MCF 10A (cell line): ENCODE data around the gene LRMDA. TPM values are rescaled to one million over a fixed set of nuclear protein-coding genes. Genes with fewer than 3 reads are reported as not detected.

Experiments used
- BruUV-seq: library from RNA; stranded (reverse); fragments of 400-500 nt; replicated peaks from 2 replicates; lab custom pipeline; 2021; lab: Mats Ljungman, UMichigan
- CTCF ChIA-PET: fragments of 300-600 bp; sonication (Branson Sonifier 250); formaldehyde crosslinking; extraction: SDS; loops from one replicate; lab custom pipeline; 2021; ENCODE audit warnings: antibody characterized with exemption, inconsistent platforms; lab: Yijun Ruan, JAX
- POLR2A ChIA-PET: fragments of 300-600, 350-650 bp; sonication (Branson Sonifier 250); formaldehyde crosslinking; extraction: SDS; loops from one replicate; lab custom pipeline; 2020; ENCODE audit warnings: antibody characterized with exemption, inconsistent platforms; lab: Yijun Ruan, JAX
- DNase-seq: peaks from one replicate; pipeline ENCODE4 v3.0.0-alpha.2; 2018; ENCODE audit not compliant: unreplicated experiment
- H3K27ac Mint-ChIP-seq: one replicate; pipeline ENCODE4 v1.8.0; 2022; ENCODE audit warnings: mild to moderate bottlenecking, low read depth, mixed read lengths; ENCODE audit not compliant: unreplicated experiment
- H3K27me3 Mint-ChIP-seq: one replicate; pipeline ENCODE4 v1.8.0; 2022; ENCODE audit warnings: mixed read lengths; ENCODE audit not compliant: insufficient read depth, unreplicated experiment
- H3K36me3 Mint-ChIP-seq: one replicate; pipeline ENCODE4 v1.8.0; 2022; ENCODE audit warnings: mild to moderate bottlenecking, moderate library complexity, mixed read lengths; ENCODE audit not compliant: insufficient read depth, unreplicated experiment
- H3K4me1 Mint-ChIP-seq: one replicate; pipeline ENCODE4 v1.8.0; 2022; ENCODE audit warnings: mixed read lengths; ENCODE audit not compliant: insufficient read depth, unreplicated experiment
- H3K4me3 Mint-ChIP-seq: one replicate; pipeline ENCODE4 v1.8.0; 2022; ENCODE audit warnings: mild to moderate bottlenecking, moderate library complexity, mixed read lengths; ENCODE audit not compliant: unreplicated experiment
- H3K9me3 Mint-ChIP-seq: one replicate; pipeline ENCODE4 v1.8.0; 2022; ENCODE audit warnings: mixed read lengths; ENCODE audit not compliant: unreplicated experiment
- intact Hi-C: fragments of 100-400 bp; cut with micrococcal nuclease; formaldehyde crosslinking; loops from 2 replicates; pipeline ENCODE4 v1.14.1; 2022
- total RNA-seq: library from RNA; stranded (reverse); gene quantifications from 2 replicates; pipeline ENCODE4 v1.2.3, GENCODE V29; 2022
- TF ChIP-seq, protein P1 (sequence below): fragments of 200-600 bp; IDR thresholded peaks from one replicate; pipeline ENCODE4 v1.8.0; 2022; ENCODE audit warnings: antibody characterized with exemption, mild to moderate bottlenecking; ENCODE audit not compliant: unreplicated experiment

The LRMDA gene
- total RNA-seq, 1 experiment from 2014 or later = not detected

DNA sequence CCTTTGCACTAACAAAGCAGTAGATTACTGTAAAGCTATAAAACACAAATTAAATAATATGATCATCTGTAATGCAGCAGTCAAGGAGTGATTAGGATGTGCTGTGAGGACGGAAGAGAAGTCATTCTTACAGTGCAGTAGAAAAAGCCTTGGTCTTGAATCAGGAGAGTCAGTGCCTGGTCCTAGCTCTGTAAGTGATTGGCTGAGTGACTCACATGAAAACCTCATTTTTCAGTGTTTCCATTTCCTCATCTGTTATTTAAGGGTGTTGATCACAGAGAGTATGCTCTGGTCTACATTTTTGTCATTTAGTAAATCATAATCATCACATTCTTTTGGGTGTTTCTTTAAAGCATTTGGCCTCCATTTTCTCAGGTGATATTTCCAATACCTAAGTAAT is 717.8 kb downstream of the LRMDA start:
- CTCF ChIA-PET = no interaction called here
- H3K27me3 Mint-ChIP-seq = peaks cover 23% of the 10 kb centered on the region
- H3K9me3 Mint-ChIP-seq = peaks cover 7% of the 10 kb centered on the region
- POLR2A ChIA-PET = no interaction called here
- TF ChIP-seq, protein P1, sequence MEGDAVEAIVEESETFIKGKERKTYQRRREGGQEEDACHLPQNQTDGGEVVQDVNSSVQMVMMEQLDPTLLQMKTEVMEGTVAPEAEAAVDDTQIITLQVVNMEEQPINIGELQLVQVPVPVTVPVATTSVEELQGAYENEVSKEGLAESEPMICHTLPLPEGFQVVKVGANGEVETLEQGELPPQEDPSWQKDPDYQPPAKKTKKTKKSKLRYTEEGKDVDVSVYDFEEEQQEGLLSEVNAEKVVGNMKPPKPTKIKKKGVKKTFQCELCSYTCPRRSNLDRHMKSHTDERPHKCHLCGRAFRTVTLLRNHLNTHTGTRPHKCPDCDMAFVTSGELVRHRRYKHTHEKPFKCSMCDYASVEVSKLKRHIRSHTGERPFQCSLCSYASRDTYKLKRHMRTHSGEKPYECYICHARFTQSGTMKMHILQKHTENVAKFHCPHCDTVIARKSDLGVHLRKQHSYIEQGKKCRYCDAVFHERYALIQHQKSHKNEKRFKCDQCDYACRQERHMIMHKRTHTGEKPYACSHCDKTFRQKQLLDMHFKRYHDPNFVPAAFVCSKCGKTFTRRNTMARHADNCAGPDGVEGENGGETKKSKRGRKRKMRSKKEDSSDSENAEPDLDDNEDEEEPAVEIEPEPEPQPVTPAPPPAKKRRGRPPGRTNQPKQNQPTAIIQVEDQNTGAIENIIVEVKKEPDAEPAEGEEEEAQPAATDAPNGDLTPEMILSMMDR = no peak
- H3K4me3 Mint-ChIP-seq = no peak overlapping the region
- DNase-seq = no peak
- intact Hi-C loops = no loop called here
- H3K27ac Mint-ChIP-seq = no peak overlapping the region
- H3K4me1 Mint-ChIP-seq = no peaks in the 10 kb centered on the region
- H3K36me3 Mint-ChIP-seq = peaks cover 6% of the 10 kb centered on the region
- no TSS peak for BruUV-seq

DNA sequence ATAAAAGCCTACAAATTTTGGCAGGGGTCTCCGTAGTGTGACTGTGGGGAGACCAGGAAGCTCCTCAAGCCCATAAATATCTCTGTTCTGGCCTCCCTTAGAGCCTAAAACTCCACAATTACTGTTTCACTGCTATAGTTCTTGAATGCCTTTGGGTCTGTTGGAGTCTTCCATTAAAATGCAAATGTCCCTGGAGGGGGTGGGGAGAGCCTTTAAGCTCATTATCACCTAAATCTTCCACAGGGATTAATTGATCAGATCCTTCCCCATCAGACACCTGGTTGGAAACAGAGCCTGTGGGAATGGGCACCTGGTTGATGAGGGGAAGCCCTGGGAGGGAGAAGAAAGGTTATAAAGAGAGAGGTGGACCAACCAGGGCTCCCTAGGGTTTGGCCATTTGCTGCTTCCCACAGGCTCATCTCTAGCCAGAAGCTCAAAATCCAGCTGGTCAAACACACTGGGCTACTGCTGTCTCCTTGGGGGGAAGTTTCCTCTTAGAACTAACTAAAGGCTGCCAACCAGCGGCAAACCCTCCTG is 718.2 kb downstream of the LRMDA start:
- Mint-ChIP-seq H3K4me3 (no peak overlapping the region), H3K4me1 (no peaks in the 10 kb centered on the region), H3K9me3 (peaks cover 7% of the 10 kb centered on the region), H3K27ac (no peak overlapping the region), H3K36me3 (peaks cover 6% of the 10 kb centered on the region), H3K27me3 (peaks cover 28% of the 10 kb centered on the region)
- ChIA-PET CTCF (interaction anchor here (0.6 to 0.9 kb wide), 3 partner anchors 17 to 434 kb away, joined by 3 read pairs; no protein-coding TSS in a partner anchor), POLR2A (no interaction called here)
- BruUV-seq = no TSS peak
- intact Hi-C loops = no loop called here
- no peak for DNase-seq
- TF ChIP-seq, protein P1 = no peak

DNA sequence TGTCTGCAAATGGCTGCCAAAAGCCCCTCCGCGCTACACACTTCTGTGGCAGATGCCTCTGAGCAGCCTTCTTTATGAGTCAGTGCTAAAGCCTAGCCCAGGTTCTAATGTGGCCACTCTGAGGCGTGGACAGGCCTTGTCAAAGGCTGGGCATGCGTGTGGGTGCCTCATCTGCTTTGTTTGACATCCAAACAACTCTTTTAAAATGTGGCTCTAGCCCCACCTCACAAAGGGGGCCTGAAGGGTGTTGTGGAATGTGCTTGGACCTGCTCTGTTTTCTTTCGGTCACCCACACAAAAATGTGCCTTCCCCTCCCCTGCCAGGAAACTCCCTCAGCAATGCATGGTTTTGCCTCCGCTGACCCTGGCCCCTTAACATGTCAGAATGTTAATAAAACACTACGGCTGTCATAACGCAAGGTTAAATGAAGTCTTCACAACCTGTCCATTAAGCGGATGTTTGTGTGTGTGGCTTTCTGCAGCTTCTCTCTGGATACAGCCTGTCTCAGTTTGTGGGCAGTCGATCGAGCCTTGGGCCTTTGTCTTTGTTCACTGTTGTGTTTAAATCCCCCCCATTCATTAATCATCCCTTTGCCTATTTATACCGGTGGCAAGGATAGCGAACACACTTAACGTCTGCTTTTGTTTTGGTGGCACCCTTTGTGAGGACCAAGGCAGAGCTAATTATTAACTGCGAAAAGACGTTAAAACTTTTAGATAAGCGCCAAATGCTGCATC is 718.9 kb downstream of the LRMDA start:
- BruUV-seq = no TSS peak
- TF ChIP-seq, protein P1 = no peak
- intact Hi-C loops = no loop called here
- Mint-ChIP-seq H3K36me3 (peaks cover 6% of the 10 kb centered on the region), H3K4me1 (no peaks in the 10 kb centered on the region), H3K9me3 (peaks cover 5% of the 10 kb centered on the region), H3K4me3 (no peak overlapping the region), H3K27ac (no peak overlapping the region), H3K27me3 (peaks cover 29% of the 10 kb centered on the region)
- ChIA-PET CTCF (interaction anchor here (0.6 to 0.9 kb wide), 3 partner anchors 17 to 435 kb away, joined by 3 read pairs; no protein-coding TSS in a partner anchor), POLR2A (interaction anchor here (0.6 kb wide), 1 partner anchor 162 kb away, joined by 3 read pairs; no protein-coding TSS in a partner anchor)
- DNase-seq = no peak

DNA sequence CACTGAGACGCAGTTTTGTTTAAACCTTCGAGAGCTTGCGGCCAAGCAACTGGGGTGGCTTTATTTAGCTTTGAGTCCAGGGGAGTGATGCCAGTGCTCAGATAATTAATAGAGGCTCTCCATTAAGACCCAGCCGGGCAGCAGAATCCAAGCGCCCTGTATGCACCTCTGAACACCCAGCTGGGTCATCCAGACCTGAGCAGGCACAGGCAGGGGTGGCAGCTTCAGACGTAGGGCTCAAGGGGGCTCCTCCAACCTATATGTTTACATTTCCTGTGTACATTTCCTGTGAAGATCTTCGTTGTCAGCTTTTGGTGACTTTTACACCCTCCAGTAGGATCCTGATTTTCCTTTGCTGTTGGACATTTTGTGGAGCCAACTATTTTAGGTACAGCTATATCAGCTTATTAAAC is 719.5 kb downstream of the LRMDA start:
- no peaks in the 10 kb centered on the region for H3K9me3 Mint-ChIP-seq
- ChIA-PET CTCF (interaction anchor here (0.6 kb wide), 1 partner anchor 199 kb away, joined by 3 read pairs; no protein-coding TSS in a partner anchor), POLR2A (interaction anchor here (0.6 kb wide), 1 partner anchor 161 kb away, joined by 3 read pairs; no protein-coding TSS in a partner anchor)
- no peaks in the 10 kb centered on the region for H3K4me1 Mint-ChIP-seq
- H3K27me3 Mint-ChIP-seq = peaks cover 29% of the 10 kb centered on the region
- H3K27ac Mint-ChIP-seq = no peak overlapping the region
- TF ChIP-seq, protein P1 = no peak
- no peak for DNase-seq
- H3K4me3 Mint-ChIP-seq = no peak overlapping the region
- no TSS peak for BruUV-seq
- peaks cover 6% of the 10 kb centered on the region for H3K36me3 Mint-ChIP-seq
- intact Hi-C loops = no loop called here
